ENCODE results near the gene ZIC5.

ZIC5 gene

DNA sequence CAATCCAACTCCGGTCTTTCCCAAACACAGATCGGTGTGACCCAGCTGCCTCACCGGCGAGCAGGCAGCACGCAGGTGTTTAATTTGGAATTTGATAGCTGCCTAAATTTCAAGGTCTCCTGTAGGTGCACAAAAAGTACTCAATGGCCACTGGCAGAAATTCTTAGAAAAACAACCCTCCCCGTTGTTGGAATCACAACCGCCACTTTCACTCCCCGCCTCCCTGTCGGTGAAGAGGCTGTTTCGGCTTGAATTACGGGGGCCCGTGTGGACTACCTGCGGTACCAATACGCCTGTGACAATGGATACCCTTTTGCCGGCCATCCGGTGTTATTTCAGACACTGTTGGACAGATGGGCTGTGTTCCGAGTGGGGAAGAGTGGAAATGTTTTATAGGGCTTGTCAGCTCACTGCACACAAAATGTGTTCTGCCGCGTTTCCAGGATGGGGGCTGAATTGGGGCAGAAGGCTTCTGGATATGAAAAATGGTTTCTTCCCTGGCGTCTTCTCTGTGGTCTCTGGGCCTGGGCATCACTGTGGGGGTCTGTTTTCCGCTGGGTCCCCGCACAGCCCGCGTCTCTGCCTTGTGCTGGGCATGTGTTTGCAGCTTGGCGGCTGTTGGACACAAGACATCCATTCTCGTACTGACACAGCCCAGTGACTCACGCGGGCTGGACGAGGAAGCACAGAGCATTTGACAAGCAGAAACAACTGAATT lies 45.4 kb downstream of the ZIC5 start:
- DNase-seq, result no peak

DNA sequence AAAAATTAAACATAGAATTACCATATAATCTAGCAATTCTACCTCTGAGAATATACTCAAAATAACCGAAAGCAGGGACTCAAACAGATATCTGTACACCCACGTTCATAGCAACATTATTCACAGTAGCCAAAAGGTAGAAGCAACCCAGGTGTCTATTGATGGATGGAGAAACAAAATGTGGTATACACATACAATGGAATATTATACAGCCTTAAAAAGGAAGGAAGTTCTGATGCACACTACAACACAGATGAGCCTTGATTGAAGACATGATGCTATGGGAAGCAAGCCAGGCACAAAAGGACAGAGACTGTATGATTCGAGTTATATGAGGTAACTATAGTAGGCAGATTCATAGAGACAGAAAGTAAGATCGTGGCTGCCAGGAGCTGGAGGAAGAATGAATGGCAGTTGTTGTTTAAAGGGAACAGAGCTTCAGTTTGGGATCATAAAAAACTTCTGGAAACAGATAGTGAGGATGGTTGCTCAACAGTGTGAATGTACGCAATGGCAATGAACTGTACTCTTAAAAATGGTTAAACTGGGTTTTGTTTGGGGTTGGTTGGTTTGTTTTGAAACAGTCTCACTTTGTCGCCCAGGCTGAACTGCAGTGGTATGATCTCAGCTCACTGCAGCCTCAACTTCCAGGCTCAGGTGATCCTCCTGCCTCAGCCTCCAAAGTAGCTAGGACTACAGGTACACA lies 47.5 kb downstream of the ZIC5 start:
- DNase-seq, result no peak

- no peak for DNase-seq
These were observed 48.7 kb downstream of the ZIC5 start for GRCh38 chr13:99922631-99923404.

GRCh38 chr13:99919132-99919531 lies 52.4 kb downstream of the ZIC5 start:
- DNase-seq, result no peak

- peak; percentile 29 for DNase-seq
These were observed 55.0 kb downstream of the ZIC5 start for GRCh38 chr13:99916366-99917103.

- no peak for DNase-seq
These were observed 58.4 kb downstream of the ZIC5 start for GRCh38 chr13:99913167-99913566.

Measured in SIG-M5 (cell line).